Panc1 (cell line): Measurements from ENCODE around the gene SWAP70. TPM values are rescaled to one million over a fixed set of nuclear protein-coding genes. Genes with fewer than 3 reads are reported as not detected.

Source experiments
- ATAC-seq: fragments of 200-7000 bp; cut with Tn5 transposase; 2 replicates; pipeline ENCODE4 v1.9.1; 2020; ENCODE audit warnings: mild to moderate bottlenecking, moderate library complexity
- BruUV-seq: library from RNA; stranded (reverse); fragments of 400-500 nt; replicated peaks from 2 replicates; lab custom pipeline; 2021; lab: Mats Ljungman, UMichigan
- CTCF ChIA-PET: fragments of 300-600 bp; sonication (Branson Sonifier 250); formaldehyde crosslinking; loops from one replicate; lab custom pipeline; 2022; ENCODE audit warnings: antibody characterized with exemption; lab: Charles Lee
- POLR2A ChIA-PET: fragments of 300-600 bp; sonication (Branson Sonifier 250); formaldehyde crosslinking; loops from one replicate; lab custom pipeline; 2022; ENCODE audit warnings: antibody characterized with exemption; lab: Charles Lee
- DNase-seq: peaks from one replicate; pipeline ENCODE4 v3.0.0-alpha.2; 2010; ENCODE audit warnings: low read depth, low spot score
- H3K27ac ChIP-seq: 2 replicates; pipeline ENCODE4 v1.5.1; 2011; ENCODE audit warnings: mild to moderate bottlenecking, low read length, inconsistent platforms
- H3K27me3 ChIP-seq: fragments of 200-500 bp; sonication (Bioruptor generic); 2 replicates; pipeline ENCODE4 v1.6.0; 2014; ENCODE audit warnings: low read length, inconsistent platforms; ENCODE audit not compliant: control insufficient read depth, insufficient read depth
- H3K36me3 ChIP-seq: fragments of 200-500 bp; sonication (Bioruptor generic); 2 replicates; pipeline ENCODE4 v1.5.1; 2014; ENCODE audit warnings: inconsistent platforms, mild to moderate bottlenecking, low read length, moderate library complexity; ENCODE audit not compliant: control insufficient read depth, insufficient read depth
- H3K4me1 ChIP-seq: 2 replicates; pipeline ENCODE4 v1.5.1; 2011; ENCODE audit warnings: inconsistent platforms, mild to moderate bottlenecking, low read length, moderate library complexity; ENCODE audit not compliant: control insufficient read depth, insufficient read depth
- H3K4me3 ChIP-seq, 2 experiments: 2 replicates each; pipeline ENCODE4 v1.5.1; 2011 to 2012; ENCODE audit warnings: low read depth in 2 of 2, low read length in 2 of 2, mild to moderate bottlenecking in 2 of 2, inconsistent platforms in 1 of 2, moderate library complexity in 1 of 2
- H3K9me3 ChIP-seq: fragments of 200-500 bp; sonication (Bioruptor generic); 2 replicates; pipeline ENCODE4 v1.5.1; 2014; ENCODE audit warnings: low read depth, mild to moderate bottlenecking, inconsistent platforms, low read length, moderate library complexity; ENCODE audit not compliant: control insufficient read depth, insufficient read depth
- CTCF ChIP-seq: fragments of 450-650 bp; IDR thresholded peaks from 2 replicates; pipeline ENCODE4 v1.5.1; 2017; ENCODE audit warnings: mild to moderate bottlenecking
- POLR2AphosphoS5 ChIP-seq: IDR thresholded peaks from 2 replicates; pipeline ENCODE4 v1.6.1; 2012; ENCODE audit warnings: mild to moderate bottlenecking, low read depth, low read length, moderate library complexity
- REST ChIP-seq, 2 experiments: IDR thresholded peaks; 2 replicates each; pipeline ENCODE4 v1.6.1; 2011 to 2012; ENCODE audit warnings: low read depth in 2 of 2, control low read depth in 1 of 2, low read length in 1 of 2, mild to moderate bottlenecking in 1 of 2, moderate library complexity in 1 of 2; ENCODE audit not compliant: insufficient read depth in 1 of 2
- SIN3A ChIP-seq: IDR thresholded peaks from 2 replicates; pipeline ENCODE4 v1.6.1; 2012; ENCODE audit warnings: low read depth, mild to moderate bottlenecking, low read length, moderate library complexity, borderline replicate concordance; ENCODE audit not compliant: insufficient read depth
- TCF7L2 ChIP-seq: IDR thresholded peaks from 2 replicates; pipeline ENCODE4 v1.6.1; 2011; ENCODE audit warnings: mild to moderate bottlenecking, low read depth, low read length, inconsistent platforms
- in situ Hi-C: cut with HindIII; loops from 2 replicates; pipeline ENCODE4 v1.10.0; 2016; ENCODE audit warnings: low sequenced_read_pairs, low pct_unique_long_range_greater_than_20kb
- intact Hi-C: fragments of 100-400 bp; cut with micrococcal nuclease; formaldehyde crosslinking; loops from one replicate; pipeline ENCODE4 v1.10.0; 2022; ENCODE audit not compliant: unreplicated experiment
- total RNA-seq: library from RNA; stranded (reverse); gene quantifications from one replicate; pipeline ENCODE4 v1.2.1, GENCODE V29; 2021; ENCODE audit not compliant: unreplicated experiment

Gene SWAP70
- total RNA-seq, 1 experiment from 2014 or later = 96.0 TPM

- Histone ChIP-seq H3K4me3 (peak overlapping the region in 1 of 2 experiments; percentile 81; a peak in 1 of 4 replicates), H3K27me3 (no peaks in the 10 kb centered on the region), H3K4me1 (peaks cover 63% of the 10 kb centered on the region), H3K27ac (peak overlapping the region; percentile 100), H3K36me3 (no peaks in the 10 kb centered on the region), H3K9me3 (no peaks in the 10 kb centered on the region)
- intact Hi-C loops = no loop called here
- DNase-seq = no peak
- BruUV-seq = no TSS peak
- CTCF ChIA-PET = interaction anchor here (0.6 to 2.6 kb wide), 7 partner anchors 12 to 548 kb away, joined by 3 to 19 read pairs (median 4); no protein-coding TSS in a partner anchor
- ATAC-seq = no peak
- POLR2A ChIA-PET = interaction anchor here (0.5 to 1.1 kb wide), 4 partner anchors 77 to 561 kb away, joined by 4 to 5 read pairs (median 4); no protein-coding TSS in a partner anchor
- no peak for TF ChIP-seq REST (IDR thresholded peaks at IDR 0.05; ENCODE audit: insufficient read depth in 1 of 2, low read depth in 2 of 2, low read length in 1 of 2)
- no peak for TF ChIP-seq TCF7L2
- no peak for TF ChIP-seq SIN3A
- no peak for TF ChIP-seq POLR2AphosphoS5
- no peak for TF ChIP-seq CTCF
- in situ Hi-C loops = no loop called here
Observed at GRCh38 chr11:9760193-9760575, 96.3 kb downstream of the SWAP70 start.

- Histone ChIP-seq H3K4me1 (peaks cover 59% of the 10 kb centered on the region), H3K27me3 (no peaks in the 10 kb centered on the region), H3K9me3 (no peaks in the 10 kb centered on the region), H3K36me3 (no peaks in the 10 kb centered on the region), H3K27ac (peak overlapping the region; percentile 100), H3K4me3 (no peak overlapping the region)
- ChIA-PET POLR2A (no interaction called here), CTCF (no interaction called here)
- in situ Hi-C loops (no loop called here), intact Hi-C loops (no loop called here)
- no peak for DNase-seq
- BruUV-seq = TSS peak; percentile 33
- ATAC-seq = no peak
- TF ChIP-seq SIN3A (no peak), CTCF (no peak), TCF7L2 (no peak), POLR2AphosphoS5 (no peak), REST (IDR thresholded peaks at IDR 0.05; ENCODE audit: insufficient read depth in 1 of 2, low read depth in 2 of 2, low read length in 1 of 2) (no peak)
Observed at GRCh38 chr11:9761441-9761945, 97.6 kb downstream of the SWAP70 start.
